CD4-positive, alpha-beta T cell treated with Interferon gamma for 1 hour (primary cell): Measurements from ENCODE around the gene OTC.

Experiments
- DNase-seq: peaks from one replicate; pipeline ENCODE4 v3.0.0-alpha.2; 2020

The OTC gene

DNA sequence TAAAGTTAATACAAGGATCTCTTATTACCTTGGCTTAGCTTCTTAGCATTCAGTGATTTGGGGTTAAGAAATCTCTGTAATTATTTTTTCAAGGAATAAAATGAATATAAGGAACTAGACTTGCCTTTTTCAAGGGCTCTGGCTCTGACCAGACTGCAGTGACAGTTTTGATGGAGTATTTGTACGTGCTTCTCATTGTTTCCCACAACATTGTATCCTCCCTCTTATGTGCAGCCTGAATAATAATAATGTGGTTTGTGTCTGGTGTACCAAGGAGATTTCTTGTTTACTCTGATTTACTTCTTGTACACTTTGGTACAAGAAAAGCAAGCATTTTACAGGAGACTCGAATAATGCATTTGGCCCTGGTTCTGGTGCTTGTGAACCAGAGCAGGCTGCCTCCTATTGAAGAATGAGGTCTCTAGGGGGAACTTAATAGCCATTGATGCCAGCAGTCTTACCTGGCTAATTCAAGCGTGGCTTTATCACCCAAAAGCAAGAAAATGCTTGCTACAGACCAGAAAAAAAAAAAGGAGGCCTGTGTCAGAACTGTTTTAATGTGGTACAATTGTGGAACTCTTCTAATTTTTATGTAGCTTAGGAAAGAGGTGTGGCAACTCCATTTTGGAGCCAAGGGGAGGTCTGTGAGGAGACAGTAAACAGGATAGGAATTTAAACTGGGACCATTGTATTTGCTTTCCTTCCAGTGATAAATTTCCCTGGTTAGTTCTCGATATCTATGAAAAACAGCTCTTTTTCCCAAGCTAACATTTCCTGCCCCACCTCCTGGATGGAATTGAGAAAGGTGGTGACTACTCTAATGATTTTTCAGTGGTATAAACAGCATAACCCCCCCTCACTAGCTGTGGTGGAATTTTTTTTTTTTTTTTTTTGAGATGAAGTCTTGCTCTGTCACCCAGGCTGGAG, 5.6 kb downstream of the OTC start:
- DNase-seq = no peak

DNA sequence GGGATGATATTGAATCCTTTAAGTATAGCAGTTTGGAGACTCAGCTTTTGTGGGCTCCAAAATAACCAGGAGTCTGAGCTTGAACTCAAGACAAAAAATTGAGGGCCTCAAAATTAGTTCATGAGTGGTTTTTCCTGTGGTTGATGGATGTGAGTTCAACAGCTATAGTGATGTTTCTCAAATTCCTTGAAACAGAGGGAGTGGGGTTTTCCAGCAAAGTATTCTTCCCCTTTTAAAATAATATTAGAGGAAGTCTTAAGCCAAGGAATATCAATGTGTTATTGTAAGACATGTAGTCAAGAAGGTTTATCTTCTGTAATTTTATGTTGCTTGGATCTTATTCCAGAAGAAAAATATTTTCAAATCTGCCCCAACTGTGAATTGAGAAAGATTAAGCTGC, 10.6 kb downstream of the OTC start:
- DNase-seq = no peak

DNA sequence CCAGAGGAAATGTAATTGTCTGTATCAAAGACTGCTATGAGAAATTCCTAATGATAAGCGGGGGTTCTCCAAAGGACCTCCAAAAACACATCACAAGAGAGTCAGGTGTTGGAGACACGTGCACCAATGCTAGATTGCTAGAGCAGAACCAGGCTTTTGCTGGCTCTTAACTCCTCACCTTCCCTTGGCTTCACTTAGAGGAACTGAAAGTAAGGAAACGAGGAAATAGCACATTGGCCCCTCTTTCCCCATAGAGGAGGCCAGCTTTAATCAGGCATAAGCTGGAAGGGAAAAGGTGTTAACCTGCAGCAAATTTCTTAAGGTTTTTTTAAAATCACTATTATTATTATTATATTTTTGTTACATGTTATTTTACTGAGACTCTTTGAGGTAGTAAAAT, 13.6 kb downstream of the OTC start:
- DNase-seq = no peak

DNA sequence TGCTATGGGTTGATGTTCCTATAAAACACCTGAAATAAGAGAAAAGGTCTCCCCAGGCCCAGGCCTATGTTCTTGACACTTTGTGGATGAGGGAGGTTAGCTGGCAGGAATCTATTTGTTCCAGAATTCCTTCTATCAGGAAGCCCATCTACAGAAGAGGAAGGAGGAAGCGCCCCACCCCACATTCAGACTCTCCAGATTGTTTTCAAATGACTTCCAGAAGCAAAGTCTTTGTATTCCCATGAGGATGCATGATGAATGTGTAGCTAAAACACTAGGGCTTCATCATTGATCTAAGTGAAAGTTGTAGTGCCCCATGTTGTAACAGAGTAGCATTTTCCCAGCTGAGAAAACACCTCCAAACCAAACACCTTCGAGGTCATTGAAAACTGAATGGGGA, 16.4 kb downstream of the OTC start:
- no peak for DNase-seq

DNA sequence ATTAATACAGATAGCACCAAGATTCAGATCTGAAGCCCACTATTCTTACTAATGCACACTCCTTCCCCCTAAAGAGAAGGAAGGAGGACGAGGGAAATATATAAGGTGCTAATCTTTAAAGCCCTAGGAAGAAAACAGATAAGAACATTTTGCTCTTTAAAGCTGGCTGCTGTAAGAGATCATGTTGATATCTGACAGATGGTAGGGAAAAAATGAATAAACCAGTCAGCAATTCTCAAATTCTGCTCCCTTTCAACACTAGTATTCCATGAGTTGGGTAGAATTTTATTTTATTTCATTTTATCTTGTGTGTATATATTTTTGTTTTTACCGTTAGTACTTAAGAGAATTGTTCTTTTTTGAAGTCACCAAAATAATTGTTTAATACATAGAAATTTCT, 19.2 kb downstream of the OTC start:
- DNase-seq = no peak

DNA sequence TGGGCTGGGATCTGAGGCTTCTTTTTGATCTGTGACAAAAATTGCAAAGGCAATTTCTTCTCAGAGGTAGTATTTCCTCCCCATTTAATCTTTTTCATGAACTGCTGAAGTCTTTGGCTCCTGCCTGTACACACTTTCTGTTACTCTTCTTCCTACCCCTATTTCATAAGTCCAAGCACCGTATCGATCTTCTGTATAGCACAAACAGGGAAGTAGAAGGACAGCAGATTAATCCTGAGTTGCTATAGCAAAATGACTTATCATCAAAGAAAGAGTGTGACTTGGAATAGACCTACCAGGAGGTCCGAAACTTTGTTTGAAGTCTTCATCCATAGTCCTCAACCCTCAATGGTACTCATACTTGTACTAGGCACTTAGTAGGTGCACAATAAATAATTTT, 22.0 kb downstream of the OTC start:
- no peak for DNase-seq

DNA sequence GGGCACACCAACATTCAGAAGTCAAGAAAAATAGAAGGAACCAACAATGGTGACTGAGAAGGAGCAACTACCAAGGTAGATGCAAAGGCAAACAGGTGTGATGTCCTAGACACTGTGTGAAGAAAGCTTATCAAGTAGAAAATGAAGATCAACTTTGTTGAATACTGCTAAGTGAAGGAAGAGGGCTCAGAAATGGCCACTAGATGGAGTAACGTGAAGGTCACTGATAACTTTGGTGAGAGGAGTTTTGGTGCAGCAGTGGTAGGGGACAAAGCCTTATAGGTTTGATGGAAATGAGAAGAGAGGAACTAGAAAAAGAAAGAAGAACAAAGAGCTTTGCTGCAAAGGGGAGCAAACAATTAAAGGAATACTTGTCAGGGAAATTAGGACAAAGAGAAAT, 23.5 kb downstream of the OTC start:
- no peak for DNase-seq

DNA sequence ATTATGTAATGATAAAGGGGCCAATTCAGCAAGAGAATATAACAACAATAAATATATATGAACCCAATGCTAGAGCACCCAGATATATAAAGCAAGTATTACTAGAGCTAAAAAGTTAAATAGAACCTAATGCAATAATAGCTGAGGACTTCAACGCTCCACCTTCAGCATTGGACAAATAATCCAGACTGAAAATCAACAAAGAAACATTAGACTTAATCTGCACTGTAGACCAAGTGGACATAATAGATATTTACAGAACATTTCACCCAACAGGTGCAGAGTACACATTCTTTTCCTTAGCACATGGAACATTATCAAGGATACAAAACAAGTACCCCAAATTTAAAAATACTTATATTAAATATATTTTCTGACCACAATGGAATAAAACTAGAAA, 24.3 kb downstream of the OTC start:
- DNase-seq = no peak

DNA sequence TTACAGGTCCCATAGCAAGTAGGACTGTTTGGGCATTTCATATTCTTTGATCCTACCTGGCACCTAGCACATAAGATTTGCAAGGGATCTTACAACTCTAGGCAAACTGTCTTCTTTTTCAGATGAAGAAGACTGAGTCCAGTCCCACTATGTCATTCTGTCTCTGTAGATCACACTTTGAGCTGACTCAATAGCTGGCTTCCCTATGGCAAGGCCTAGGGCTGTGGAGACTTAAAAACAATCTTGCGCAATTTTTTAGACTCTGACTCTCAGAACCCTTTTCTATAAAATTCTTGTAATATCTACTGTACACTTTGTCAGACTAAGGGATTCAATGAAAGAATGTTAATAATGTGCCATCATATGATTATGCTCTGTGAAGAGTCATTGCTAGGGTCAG, 26.7 kb downstream of the OTC start:
- no peak for DNase-seq

DNA sequence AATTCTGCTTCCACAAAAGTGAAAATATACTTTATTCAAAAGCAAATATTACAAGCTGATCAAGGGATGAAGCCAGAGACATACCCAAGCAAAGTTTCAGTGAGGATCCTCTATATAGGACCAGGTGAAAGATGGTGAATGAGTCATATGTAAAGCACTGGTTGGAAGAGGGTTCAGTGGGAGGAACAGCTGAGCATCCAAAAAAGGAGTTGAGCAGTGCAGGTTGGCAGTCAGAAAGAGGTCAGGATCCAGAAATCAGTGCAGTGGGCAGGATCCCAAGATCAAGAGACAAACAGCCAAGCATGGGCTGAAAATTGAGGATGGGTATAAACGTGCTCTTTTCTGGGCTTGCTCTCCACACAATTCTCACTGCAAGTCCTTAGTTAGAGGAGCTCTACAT, 30.3 kb downstream of the OTC start:
- DNase-seq = no peak

DNA sequence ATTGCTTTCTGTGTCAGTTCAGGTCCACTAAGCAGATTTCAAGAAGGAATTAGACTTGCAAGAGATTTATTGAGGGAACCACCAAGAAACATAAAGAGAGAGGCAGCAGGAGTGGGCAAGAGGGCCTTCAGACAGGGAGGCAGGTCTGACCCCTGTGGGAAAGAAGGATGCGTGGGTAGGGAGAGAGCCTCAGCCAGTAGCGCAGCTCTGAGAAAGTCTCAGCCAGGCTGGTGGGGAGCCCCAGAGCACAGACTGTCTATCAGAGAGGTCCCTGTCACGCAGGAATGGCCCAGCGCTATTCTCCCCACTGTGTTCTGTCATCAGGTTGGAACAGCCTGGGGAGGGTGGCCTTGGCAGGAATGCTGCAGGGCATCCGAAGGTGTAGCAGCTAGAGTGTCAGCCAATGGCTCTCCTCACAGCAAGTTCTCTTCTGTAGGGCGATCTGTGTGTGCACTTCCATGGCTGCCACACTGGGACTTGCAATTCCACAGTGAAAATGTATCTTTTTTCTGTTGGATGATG, 48.0 kb downstream of the OTC start:
- DNase-seq = no peak

DNA sequence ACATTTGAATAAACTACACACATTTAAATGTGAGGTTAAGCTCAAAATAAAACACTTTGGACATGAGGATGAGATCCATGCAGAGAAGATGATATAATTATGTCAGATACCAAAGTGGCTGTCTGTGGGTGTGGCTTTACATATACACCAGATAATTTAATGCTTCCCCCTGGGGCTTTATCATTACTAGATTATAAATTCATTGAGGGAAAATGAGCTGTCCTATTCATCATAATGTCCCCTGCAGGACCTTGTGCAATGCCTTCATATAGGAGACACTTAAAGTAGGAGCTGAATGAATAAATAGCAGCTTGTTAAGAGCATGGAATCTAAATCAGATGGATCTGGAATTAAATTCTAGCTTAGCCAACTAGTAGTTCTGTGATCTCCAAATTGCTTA, 49.7 kb downstream of the OTC start:
- no peak for DNase-seq

DNA sequence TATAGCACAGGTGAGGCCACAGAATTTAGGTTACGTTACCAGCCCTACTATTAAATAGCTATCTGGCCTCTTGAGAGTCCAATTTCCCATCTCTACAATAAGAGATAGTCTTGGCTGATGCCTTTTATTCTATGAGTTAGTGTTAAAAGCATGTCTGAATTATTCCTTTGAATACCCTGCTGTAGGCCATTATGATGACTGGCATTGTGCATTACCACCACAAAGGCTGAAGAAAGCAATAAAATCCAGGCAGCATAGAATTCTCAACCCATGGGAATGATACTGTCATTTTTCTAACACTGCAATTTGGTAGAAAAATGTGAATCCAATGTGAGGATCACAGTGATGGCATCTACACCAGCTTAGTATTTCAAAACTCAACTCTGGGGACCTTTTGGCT, 51.4 kb downstream of the OTC start:
- DNase-seq = no peak

DNA sequence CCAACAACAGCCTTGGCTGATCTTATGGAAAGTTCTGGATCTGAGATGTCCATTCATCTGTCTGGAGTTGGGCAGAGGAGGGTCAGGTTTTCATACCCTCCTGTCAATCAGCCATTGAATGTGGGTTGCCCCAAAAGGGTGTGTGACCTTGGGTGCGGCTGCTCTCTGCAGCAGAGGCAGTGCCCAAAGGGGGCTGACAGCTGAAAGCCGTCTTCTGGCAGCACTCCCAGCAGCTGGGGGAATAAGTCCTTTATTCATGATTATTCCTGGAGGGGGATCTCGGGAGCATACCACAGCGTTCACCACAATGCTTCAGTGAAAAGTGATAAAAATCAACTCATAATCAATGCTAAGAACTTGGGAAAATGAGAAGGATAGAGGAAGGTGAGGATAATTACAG, 54.7 kb downstream of the OTC start:
- DNase-seq = no peak

DNA sequence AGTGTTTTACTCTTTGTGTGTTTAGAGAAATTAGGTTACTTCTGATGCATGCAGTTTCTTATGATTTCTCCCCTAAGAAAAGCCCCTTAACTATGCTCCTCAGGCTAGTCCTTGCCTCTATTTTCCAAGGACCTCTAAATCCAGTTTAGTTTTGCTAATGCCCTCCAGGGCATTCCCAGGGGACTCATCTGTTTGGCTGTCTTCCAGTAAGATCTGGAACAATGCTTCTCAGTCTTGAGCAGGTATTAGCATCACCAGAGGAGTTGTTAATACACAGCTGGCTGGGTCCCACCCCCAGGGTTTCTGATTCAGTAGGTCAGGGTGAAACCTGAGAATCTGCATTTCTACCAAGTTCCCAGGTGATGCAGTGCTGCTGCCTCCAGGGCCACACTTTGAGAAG, 56.9 kb downstream of the OTC start:
- no peak for DNase-seq

DNA sequence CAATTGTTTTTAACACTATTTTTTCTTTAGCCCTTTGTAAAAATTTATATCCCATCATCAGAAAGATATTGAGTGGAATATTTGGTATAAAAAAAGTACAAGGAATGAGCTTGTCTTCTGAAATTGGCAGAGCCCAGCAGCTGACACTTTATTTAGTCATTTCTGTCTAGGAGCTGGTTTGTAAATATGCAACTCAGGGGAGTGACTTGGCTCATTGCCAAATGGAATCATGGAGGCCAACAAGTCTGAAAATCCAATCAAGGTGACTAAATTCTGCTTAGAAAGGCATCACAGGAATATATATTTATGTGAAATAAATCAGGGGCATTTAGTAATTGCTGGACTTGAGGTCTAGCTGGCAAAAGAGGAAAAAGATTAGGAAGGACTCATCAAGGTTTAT, 74.4 kb downstream of the OTC start:
- no peak for DNase-seq

DNA sequence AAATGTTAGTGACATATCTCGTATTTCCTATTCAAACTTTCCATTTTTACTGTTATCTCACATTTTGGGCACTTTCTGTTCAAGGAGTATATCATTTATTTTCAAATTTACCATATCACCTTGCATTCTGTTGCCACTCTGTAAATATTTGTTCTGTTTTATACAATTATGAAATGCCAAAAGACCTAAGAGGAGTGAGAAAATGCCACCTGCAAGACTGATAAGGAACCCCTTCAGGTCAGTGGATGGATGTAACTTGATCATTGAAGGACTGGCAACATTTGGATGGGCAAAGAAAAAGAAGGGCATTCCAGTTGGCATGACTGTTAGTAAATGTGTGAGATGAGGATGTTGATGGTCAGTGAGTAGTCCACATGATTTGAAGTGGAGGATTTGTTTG, 79.1 kb downstream of the OTC start:
- no peak for DNase-seq

DNA sequence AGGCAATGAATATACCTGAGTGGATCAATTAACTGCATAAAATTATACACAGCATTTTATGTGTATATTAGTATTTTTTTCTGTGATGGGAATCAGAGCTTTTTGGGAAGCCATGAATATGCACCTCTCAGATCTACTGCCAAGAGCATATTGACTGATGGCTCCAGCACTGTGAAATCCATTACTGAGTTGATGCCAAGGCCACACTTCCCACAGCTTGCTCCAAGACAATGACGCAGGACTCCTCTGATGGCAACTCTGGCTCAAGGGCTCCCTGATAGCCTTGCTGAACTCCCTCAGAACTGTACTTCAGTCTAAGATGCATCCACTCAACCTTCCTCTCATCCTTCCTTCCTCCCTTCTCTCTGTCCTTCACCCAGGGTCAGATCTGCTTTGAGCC, 82.7 kb downstream of the OTC start:
- no peak for DNase-seq

DNA sequence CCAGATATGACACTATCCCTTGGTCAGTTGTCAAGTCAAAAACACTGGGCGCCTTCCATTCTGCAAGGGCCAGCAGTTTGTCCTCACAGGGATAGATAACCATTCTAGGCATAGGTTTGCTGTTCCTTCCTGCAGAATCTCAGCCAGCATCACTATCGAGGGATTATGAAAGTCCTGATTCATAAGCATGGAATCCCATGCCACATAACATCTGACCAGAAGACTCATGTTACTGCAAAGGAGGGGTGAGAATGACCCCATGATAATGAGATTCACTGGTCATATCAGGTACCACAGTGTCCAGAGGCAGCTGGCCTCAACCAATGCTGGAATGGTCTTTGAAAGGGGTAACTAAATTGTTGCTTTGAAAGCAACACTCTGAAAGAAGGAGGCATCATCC, 84.7 kb downstream of the OTC start:
- DNase-seq = no peak

DNA sequence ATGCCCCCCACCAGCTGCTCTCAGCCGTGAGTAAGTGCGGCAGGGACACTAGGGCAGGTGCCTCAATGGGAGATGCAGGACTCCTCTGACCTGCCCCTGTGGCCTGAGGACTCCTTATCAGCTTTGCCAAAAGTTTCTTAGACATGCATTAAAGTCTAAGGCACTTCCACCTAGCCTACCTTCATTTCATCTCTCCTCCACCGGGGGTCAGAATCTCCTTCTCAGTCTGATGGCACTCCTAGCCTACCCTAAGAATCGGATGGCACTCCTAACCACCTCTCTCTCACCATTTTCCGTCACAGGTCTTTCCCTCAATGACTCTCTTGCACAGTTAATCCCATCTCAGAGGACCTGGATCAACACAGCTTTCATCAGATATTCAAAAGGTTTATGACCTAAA, 85.9 kb downstream of the OTC start:
- no peak for DNase-seq

DNA sequence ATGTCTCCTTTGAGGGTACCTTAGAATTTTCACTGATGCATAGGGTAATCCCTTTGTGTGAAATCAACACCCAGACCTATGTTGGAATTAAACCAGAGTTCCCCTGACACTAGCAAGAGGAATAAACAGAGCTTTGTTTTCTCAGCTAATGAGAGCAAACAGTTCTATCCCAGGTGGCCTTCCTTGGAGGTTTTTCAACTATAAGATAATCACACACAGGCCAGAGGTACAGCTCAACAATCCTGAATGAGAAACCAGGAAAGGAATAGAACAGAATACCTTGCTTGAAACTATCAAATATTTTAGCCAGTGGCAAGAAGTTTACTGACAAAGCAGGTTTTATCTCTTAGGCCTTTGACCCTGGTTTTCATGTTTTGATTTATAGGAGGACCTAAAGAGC, 100.2 kb downstream of the OTC start:
- no peak for DNase-seq

DNA sequence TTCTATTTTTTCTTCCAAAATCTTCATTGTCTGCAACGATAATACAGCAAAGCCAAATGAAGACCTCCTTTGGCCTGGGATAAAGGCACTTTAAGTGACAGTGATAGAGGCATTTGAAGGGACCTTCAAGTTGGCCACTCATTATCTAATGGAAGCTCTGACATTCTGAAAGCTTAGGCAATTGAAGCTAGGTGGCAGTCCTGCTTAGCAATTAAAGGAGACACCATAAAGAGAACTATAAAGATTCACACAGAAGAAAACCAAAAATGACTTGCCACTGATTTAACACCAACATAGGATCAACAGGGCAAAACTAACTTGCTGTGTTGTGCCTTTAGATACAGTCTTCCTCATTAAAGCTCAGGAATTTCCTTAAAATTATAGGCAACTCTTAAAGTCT, 105.7 kb downstream of the OTC start:
- DNase-seq = no peak

DNA sequence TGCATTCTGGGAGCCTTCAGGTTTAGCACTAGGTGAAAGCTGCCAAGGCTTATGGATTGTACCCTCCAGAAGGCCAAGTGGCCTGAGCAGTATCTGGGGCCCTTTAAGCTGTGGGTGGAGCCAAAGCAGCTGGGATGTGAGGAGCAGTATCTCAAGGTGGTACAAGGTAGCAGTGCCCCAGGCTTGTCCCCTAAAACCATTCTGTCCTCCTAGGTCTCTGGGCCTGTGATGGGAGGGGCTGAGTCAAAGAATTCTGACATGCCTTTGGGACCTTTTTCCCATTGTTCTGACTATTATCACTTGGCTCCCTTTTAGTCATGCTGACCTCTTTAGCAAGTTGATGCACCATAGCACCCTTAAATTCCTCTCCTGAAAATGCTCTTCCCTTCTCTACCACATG, 109.9 kb downstream of the OTC start:
- no peak for DNase-seq

DNA sequence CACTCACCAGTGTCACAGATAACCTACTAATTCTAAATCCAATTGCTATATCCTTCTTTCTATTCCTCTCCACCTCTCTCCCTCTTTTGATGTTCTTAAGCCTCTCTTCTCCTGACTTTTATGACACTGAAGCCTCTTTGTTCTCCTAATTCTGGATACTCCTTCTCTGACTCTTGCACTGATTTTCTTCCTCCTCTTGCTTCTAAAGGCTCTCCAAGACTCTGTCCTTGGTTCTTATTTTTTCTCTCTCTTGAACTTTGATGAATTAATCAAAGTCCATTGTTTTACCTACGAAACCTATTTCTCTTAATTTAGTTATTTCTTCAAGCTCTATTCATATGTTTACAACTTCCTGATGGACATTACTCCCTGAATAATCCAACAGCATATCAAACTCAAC, 113.3 kb downstream of the OTC start:
- no peak for DNase-seq

DNA sequence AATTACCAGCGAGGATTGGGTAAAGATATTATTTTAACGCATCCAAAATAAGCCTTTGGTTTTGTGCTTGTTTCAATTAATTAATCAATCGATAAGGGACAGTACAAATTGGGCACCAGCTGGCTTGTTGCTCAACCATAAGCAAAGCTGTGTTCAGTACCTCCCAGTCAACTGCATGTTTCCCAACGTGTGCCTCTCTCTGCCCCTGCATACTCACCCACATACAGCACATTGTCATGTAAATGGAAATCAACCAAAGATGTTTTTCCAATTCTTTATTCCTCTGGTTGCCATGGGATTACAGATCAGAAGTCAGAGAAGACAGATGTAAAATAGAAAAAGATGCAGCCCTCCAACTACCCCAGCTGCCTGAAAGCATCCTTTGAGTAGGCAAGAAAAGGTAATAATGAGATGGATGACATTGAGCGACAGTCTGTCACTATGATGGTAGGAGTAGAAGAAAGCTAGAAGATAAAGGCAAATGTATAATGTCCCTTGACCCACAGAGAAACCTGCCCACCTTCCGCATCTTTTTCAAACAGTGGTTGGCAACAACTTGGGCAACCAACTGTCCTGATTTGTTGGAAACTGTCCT, 116.3 kb downstream of the OTC start:
- no peak for DNase-seq
